LNCaP clone FGC (cell line): ENCODE data around the gene PTGS1.

Source experiments
- DNase-seq: peaks from one replicate; pipeline ENCODE4 v3.0.0-alpha.2; 2011; ENCODE audit warnings: low read depth
- H3K4me3 ChIP-seq: 2 replicates; pipeline ENCODE4 v1.5.1; 2011; ENCODE audit warnings: mild to moderate bottlenecking, low read depth, low read length, control low read depth
- TF ChIP-seq, protein P1 (sequence below): IDR thresholded peaks from 2 replicates; pipeline ENCODE4 v1.5.1; 2012; ENCODE audit warnings: mild to moderate bottlenecking; ENCODE audit not compliant: control insufficient read depth, insufficient read depth; ENCODE audit errors: extremely low read depth

Gene PTGS1

DNA sequence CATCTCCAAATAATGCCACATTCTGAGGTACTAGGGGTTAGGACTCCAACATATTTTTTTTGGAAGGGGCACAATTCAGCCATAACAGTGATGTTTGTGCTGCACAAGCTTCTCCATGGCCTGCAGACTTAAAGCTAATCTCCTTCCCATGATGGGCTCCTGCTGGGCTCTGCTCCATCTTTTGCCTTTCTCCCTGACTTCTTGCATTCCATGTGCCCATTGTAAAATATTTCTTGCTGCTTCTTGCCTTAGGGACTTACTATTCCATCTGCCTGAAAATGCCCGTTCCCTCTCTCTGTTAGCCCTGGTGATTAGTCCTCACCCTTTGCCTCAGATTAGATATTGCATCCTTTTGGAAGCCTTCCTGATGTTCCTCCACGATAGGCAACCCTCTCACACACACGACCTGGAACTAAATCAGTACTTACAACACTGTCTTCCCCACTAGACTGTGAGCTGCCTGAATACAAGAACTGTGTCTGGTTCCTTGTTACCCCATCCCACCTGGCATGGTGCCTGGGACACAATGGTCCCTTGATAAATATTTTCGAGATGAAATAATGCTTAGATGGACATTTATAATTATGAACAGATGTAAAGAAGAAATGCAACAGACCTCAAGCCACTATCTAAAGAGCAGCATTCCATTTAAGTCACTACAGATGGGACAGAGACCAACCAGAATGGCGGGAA lies 73.4 kb downstream of the PTGS1 start:
- no peak for DNase-seq
- TF ChIP-seq, protein P1, sequence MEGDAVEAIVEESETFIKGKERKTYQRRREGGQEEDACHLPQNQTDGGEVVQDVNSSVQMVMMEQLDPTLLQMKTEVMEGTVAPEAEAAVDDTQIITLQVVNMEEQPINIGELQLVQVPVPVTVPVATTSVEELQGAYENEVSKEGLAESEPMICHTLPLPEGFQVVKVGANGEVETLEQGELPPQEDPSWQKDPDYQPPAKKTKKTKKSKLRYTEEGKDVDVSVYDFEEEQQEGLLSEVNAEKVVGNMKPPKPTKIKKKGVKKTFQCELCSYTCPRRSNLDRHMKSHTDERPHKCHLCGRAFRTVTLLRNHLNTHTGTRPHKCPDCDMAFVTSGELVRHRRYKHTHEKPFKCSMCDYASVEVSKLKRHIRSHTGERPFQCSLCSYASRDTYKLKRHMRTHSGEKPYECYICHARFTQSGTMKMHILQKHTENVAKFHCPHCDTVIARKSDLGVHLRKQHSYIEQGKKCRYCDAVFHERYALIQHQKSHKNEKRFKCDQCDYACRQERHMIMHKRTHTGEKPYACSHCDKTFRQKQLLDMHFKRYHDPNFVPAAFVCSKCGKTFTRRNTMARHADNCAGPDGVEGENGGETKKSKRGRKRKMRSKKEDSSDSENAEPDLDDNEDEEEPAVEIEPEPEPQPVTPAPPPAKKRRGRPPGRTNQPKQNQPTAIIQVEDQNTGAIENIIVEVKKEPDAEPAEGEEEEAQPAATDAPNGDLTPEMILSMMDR, result no peak
- no peak overlapping the region for H3K4me3 ChIP-seq
